ENCODE data around the gene IL21R.

The IL21R gene

DNA sequence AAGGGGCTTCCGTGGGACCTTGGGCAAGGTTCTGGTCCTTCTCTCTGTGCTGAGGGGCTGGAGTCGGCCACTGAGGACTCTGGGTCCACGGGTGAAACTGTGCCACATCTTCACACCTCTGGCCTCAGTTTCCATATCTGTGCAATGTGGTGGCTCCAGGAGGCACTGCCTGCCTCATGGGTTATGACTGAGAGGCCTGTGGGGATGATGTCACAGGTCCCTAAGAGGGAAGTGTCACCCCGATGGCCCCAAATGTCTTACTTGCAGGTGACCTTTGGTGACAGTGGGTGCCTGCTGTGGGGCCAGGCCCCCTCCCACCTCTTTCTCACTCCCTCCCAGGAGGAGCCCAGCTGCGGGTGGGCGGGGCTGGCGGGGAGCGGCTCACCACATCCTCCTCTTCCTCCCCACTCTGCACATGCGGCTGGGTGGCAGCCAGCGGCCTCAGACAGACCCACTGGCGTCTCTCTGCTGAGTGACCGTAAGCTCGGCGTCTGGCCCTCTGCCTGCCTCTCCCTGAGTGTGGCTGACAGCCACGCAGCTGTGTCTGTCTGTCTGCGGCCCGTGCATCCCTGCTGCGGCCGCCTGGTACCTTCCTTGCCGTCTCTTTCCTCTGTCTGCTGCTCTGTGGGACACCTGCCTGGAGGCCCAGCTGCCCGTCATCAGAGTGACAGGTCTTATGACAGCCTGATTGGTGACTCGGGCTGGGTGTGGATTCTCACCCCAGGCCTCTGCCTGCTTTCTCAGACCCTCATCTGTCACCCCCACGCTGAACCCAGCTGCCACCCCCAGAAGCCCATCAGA lies at the start of gene IL21R:
Gene IL21R (plus strand): TSS at position 407 of the 801 bp plus-strand sequence. CDS start 27,898 bp downstream, outside the sequence.
- DNase-seq (ENCODE audit: low spot score) = peak; percentile 74

DNA sequence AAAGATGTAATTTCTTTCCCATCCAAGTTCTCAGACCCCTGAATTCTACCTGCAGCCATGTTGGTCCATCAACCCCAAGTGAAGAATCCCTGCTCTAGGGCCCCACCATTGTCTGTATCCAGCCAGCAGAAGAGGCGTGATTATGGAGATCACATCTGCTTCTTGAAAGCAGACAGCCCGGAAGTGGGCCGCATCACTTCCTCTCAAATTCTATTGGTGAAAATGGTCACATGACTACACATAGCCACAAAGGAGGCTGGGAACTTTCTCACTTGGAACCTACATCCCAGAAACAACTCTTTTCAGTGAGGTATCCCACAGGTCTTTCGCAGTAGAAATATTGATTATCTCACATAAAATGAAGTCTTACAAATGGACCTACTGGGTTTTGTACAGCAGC lies 48.1 kb upstream of the IL21R start:
- DNase-seq (ENCODE audit: low spot score) = no peak

DNA sequence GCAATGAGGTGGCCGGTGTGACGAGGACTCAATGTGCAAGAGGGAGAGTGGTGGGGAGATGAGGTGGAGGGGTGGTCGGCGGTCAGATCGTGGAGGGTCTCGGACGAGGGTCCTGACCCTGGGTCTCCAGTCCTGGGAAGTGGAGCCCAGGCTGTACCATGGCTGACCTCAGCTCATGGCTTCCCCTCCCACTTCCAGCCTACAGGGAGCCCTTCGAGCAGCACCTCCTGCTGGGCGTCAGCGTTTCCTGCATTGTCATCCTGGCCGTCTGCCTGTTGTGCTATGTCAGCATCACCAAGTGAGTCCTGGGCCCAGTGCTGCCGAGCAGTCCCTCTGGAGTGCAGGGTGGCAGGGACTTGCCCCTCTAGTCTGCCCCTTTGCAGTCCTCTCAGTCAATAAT lies 46.4 kb upstream of the IL21R start:
- peak; percentile 39 for DNase-seq (ENCODE audit: low spot score)

DNA sequence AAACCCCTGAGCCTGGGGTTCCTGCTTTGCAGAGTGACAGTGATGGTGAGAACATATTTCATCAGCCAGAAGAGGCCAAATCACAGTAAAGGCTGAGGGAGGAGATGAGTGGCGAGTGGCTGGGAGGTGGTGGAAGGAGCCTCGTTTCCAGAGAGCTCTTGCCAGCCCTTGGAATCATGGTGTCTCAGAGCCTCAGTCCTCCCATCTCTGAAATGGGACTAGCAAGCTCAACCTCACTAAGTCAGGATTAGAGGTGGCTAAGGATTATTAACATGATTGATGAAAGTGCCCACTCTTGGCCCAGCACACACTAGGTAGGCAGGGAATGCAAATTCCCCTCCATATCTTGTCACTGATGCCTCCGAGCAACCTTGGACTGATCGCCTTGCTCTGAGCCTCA lies 45.2 kb upstream of the IL21R start:
- DNase-seq (ENCODE audit: low spot score) = no peak

DNA sequence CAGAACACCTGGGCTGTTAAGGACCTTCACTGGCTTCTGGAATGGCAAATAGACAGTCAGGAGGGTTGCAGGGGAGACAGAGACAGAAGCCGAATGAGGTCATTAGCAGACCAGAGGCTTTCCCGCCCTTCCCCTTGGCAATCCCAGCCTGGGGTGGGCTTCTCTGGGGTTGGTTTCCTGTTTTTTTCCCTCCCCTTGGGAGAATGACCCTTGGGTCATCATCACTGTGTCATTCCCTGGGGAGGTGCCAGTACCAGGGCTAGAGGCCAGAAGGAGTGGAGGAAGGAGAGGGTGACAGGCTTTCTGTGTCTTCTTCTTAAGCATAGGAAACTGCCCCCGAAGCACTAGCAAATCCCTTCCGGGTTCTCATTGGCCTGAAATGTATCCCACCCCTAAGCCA lies 42.9 kb upstream of the IL21R start:
- no peak for DNase-seq (ENCODE audit: low spot score)

DNA sequence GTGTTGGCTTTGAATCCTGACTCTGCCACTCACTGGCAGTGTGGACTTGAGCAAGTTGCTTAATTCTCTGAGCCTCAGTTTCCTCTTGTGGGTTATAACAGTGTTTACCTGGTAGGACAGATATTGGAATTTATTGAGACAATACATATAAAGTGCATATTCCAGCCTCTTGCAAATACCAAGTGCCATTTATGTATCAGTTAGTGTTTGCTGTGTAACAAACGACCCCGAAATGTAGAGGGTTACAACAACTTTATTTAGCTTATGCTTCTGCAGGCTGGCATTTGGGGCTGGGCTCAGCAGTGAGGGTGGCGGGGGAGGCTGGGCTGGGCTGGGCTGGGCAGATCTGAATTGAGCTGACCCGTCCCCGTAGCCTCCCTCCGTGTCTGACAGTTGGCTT lies 42.4 kb upstream of the IL21R start:
- no peak for DNase-seq (ENCODE audit: low spot score)

DNA sequence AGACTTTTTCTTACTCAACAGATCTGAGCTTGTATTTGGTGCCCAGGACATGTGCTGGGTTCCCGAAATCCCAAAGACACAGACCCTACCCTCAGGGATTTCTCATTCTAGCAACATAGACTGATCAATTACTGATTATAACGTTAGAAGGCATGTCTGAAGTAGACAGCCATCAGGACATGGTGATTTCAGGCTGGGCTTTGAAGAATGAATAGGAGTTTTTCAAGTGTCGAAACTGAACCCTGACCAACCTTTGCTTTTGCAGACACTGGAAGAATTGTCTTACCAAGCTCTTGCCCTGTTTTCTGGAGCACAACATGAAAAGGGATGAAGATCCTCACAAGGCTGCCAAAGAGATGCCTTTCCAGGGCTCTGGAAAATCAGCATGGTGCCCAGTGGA lies 40.0 kb upstream of the IL21R start:
- no peak for DNase-seq (ENCODE audit: low spot score)

DNA sequence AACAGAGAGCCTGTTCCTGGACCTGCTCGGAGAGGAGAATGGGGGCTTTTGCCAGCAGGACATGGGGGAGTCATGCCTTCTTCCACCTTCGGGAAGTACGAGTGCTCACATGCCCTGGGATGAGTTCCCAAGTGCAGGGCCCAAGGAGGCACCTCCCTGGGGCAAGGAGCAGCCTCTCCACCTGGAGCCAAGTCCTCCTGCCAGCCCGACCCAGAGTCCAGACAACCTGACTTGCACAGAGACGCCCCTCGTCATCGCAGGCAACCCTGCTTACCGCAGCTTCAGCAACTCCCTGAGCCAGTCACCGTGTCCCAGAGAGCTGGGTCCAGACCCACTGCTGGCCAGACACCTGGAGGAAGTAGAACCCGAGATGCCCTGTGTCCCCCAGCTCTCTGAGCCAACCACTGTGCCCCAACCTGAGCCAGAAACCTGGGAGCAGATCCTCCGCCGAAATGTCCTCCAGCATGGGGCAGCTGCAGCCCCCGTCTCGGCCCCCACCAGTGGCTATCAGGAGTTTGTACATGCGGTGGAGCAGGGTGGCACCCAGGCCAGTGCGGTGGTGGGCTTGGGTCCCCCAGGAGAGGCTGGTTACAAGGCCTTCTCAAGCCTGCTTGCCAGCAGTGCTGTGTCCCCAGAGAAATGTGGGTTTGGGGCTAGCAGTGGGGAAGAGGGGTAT lies 39.3 kb upstream of the IL21R start:
- DNase-seq (ENCODE audit: low spot score) = no peak

DNA sequence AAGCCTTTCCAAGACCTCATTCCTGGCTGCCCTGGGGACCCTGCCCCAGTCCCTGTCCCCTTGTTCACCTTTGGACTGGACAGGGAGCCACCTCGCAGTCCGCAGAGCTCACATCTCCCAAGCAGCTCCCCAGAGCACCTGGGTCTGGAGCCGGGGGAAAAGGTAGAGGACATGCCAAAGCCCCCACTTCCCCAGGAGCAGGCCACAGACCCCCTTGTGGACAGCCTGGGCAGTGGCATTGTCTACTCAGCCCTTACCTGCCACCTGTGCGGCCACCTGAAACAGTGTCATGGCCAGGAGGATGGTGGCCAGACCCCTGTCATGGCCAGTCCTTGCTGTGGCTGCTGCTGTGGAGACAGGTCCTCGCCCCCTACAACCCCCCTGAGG lies 38.7 kb upstream of the IL21R start:
- DNase-seq (ENCODE audit: low spot score) = no peak

DNA sequence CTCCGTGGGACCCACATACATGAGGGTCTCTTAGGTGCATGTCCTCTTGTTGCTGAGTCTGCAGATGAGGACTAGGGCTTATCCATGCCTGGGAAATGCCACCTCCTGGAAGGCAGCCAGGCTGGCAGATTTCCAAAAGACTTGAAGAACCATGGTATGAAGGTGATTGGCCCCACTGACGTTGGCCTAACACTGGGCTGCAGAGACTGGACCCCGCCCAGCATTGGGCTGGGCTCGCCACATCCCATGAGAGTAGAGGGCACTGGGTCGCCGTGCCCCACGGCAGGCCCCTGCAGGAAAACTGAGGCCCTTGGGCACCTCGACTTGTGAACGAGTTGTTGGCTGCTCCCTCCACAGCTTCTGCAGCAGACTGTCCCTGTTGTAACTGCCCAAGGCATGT lies 38.2 kb upstream of the IL21R start:
- DNase-seq (ENCODE audit: low spot score) = no peak

DNA sequence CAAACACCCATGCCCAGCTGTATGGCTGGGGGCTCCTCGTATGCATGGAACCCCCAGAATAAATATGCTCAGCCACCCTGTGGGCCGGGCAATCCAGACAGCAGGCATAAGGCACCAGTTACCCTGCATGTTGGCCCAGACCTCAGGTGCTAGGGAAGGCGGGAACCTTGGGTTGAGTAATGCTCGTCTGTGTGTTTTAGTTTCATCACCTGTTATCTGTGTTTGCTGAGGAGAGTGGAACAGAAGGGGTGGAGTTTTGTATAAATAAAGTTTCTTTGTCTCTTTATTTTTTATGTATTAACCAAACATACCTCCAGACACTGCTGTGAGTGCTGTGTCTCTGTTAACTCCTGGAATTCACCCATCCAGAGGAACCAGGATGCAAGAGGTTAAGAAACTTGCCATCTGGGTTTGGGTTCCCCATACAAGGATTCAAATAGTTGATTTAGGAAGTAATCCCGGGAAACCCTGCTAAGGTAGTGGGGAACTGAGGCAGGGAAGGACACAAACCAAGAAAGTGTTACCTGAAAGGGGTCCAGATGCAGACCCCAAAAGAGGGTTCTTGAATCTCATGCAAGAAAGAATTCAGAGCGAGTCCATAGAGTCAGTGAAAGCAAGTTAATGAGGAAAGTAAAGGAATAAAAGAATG lies 37.4 kb upstream of the IL21R start:
- DNase-seq (ENCODE audit: low spot score) = no peak

DNA sequence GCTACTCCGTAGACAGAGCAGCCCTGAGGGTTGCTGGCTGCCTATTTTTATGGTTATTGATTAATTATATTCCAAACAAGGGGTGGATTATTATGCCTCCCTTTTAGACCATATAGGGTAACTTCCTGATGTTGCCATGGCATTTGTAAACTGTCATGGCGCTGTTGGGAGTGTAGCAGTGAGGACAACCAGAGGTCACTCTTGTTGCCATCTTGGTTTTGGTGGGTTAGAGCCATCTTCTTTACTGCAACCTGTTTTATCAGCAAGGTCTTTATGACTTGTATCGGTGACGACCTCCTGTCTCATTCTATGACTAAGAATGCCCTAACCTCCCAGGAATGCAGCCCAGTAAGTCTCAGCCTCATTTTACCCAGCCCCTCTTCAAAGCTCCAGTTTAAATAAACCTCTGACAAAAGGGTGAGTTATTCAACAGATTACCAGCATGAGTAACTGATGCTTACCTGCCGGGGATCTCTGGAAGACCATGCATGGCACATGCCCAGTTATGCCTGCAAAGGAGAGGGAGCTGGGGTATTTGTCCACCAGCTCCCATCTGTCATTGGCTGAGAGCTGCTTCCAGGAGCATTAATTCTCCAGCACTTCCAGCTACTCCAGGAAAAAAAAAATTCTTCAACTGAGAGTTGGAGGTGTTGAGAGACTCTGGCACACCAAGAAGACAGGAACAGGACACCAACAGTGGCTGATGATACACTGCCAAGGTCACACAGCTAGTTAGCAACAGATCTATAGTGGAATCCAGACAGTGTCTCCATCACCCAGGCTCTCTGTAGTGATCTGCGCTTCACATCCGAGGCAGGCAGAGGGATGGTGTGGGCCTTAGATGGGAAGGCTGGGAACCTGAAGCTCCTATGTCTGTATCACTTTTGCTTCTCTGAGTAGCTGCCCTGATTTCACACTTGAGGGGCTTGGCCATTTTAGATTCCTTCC lies 36.6 kb upstream of the IL21R start:
- no peak for DNase-seq (ENCODE audit: low spot score)

DNA sequence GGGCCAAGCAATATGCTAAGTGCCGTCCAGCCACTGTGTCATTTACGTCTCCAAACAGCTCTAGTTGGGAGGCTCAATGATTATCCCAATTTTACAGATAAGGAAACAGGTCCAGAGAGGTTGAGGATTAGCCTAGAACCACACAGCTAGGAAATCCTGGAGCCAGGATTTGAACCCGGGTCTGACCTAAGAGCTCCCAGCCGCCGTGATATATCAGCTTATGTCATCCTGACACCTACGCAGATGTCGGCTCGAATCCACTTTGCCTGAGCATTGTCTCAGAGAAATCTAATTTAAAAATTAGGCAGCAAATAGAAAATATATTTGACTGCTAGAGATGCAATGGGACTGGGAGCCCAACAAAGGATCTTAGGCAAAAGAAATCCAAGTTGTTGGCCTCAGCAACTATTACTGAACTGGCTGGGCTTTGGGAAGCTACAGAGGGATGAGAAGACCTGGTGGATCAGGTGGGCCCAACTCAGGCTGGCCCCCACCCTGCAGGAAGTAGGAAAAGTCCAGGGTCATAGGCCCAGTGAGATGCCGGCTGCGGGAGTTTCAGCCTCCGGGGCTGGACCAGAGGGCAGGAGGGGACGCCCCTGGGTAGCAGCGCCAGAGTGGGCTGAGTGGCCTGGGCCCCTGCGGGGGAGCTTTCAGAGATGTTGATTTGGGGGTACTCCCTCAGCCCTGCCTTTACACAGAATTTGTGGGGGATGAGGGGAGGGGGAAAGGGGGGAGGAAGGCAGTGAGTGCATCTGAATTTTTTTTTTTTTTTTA lies 35.1 kb upstream of the IL21R start:
- DNase-seq (ENCODE audit: low spot score) = no peak

DNA sequence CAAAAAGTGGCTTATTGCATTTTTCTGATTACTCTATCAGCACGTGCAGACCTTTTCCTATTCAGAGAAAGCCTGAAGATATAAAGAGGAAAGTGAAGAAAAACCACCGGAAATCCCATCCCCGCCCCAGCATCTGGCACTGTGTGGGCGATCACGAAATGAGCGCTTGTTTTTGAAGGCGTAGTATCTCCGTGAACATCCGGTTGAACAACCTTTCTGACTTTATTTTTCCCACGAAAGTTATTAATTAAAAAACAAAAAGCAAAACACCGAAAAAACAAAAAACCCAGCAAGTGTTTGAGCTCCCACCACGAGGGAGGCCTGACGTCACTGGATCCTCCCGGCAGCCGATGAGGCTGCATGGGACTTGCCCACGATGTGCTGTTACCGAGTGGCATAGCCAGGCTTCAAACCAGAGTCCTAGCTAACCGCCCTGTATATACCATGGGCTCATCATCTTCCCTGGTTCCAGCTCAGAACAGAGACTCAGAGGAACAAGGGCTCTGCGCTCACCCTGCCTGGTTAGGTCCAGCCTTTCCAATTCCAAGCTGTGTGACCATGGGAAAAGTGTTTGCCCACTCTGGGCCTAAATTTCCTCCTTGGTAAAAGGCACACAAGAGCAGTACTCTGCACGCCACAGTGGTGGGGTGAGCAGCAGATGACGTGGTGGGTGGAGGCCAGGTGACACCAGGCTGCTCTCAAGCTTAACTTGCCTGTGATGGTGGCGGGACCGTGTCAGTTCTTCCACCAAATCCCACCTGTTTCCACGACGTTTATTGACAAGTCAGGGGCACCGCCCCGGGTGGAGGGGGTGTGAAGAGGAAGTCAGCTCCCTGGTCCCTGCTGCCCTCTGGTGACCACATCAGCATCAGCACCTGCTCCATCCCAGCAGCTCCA lies 34.3 kb upstream of the IL21R start:
- peak; percentile 84 for DNase-seq (ENCODE audit: low spot score)

DNA sequence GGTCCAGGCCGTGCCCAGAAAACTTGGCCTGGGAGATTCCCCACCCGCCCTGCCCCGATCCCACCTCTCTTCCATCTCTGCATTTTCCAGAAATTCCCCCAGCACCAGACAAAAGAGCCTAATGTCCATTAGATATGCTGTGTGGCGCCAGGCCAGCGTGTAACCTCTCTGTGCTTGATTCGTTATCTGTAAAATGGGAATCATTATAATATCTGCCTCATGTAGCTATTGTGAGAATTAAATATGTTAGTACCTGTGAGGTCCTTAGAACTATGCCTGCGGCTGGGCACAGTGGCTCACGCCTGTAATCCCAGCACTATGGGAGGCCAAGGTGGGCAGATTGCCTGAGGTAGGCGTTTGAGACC lies 33.6 kb upstream of the IL21R start:
- no peak for DNase-seq (ENCODE audit: low spot score)

DNA sequence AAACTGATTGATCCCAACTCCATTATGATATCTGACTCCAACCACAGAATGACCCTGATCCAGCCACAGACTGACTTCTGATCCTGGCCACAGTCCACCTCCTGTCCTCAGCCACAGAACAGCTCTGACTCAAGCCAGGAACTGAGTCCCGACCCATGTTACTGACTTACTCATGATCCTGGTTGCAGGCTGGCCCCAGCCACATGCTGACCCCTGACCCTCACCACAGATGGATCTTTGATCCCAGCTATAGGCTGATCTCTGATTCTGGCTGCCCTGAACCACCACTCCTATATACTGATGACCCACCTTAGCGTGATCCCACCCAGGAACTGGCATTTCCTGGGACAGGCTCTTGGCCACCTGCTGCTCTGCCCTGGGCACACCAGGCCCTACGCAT lies 32.2 kb upstream of the IL21R start:
- DNase-seq (ENCODE audit: low spot score) = peak; percentile 68

DNA sequence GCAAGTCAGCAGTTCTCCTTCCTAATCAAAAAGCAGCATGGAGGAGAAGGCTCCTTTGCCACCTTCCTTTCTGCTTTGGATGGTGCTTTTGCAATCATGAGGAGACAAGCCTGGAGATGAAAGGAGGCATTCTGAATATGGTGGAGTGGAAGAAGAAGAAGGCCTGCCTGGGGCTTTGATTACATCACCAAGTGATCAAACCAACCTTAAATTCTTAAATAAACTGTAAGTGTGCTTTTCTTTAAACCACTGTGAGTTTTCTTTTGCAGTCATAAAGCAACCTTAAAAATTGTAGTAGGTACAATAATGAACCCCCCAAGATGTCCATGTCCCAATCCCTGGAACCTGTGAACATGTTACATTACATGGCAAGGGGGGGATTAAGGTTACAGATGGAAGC lies 31.7 kb upstream of the IL21R start:
- no peak for DNase-seq (ENCODE audit: low spot score)

DNA sequence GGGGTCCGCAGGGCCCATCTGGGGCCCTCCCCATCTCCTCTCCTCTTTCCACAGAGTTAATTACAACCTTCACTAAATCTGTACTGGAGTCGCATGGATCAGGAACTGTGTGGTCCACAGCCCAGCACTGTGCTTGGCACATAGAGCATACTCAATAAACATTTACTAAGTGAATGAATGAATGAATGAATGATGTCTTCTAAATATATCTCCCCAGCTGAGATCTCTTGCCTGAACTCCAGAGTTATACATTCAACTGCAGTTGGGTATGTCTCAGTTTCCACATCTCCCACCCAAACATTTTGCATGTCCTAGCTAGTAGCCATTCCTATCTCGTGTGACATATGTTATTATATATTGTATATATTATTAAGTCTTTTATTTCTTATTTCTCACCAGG lies 28.7 kb upstream of the IL21R start:
- no peak for DNase-seq (ENCODE audit: low spot score)

DNA sequence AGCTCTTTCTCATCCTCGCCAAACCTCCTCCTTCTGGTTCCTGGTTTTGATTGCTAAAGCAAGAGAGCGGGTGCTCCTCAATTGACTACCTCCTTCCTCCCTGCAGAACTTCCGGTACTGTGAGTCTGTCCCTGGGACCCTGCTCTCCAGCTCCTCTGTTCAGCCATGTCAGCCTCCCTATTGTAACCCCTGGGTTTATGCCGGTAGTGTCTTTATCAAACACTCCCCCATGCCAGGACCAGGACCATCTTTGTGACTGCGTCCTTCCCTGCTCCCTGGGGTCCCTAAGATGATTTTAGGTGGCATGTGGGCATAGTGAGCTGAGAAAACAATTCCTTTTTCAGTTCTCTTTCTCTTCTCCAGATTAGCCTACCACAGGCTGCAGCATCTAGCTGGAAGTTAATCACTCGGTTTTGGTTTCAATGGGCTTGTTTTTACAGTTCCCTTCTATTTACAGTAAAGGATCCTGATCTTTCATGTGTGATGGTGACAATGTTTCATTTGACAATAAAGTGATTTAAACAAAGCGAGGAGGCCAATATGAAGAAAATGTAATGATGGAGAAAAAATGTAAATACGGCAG lies 27.7 kb upstream of the IL21R start:
- no peak for DNase-seq (ENCODE audit: low spot score)
